ENCODE measurements around the gene ZNF787. TPM values are rescaled to one million over a fixed set of nuclear protein-coding genes. Genes with fewer than 3 reads are reported as not detected.

Gene ZNF787
- polyA plus RNA-seq, 5 donors: 11.0 to 31.7 (median 16.1) TPM

- peak in 1 of 2 donors; percentile 42 for DNase-seq
Observed at GRCh38 chr19:56123266-56123891, 2.3 kb upstream of the ZNF787 start.

- DNase-seq: peak in 1 of 2 donors; percentile 60
Observed at GRCh38 chr19:56120371-56121179, 520 bp downstream of the ZNF787 start.

- no peak for DNase-seq
Observed at GRCh38 chr19:56120002-56120370, 1.1 kb downstream of the ZNF787 start.

- DNase-seq: no peak
Observed at GRCh38 chr19:56119582-56119978, 1.5 kb downstream of the ZNF787 start.

- no peak for DNase-seq
Observed at GRCh38 chr19:56118666-56119581, 2.2 kb downstream of the ZNF787 start.

- DNase-seq: no peak
Observed at GRCh38 chr19:56117889-56118288, 3.2 kb downstream of the ZNF787 start.

- DNase-seq: no peak
Observed at GRCh38 chr19:56117376-56117884, 3.7 kb downstream of the ZNF787 start.

- no peak for DNase-seq
Observed at GRCh38 chr19:56116606-56117005, 4.5 kb downstream of the ZNF787 start.

- no peak for DNase-seq
Observed at GRCh38 chr19:56115490-56115889, 5.6 kb downstream of the ZNF787 start.

GRCh38 chr19:56114778-56115110, 6.4 kb downstream of the ZNF787 start:
- no peak for DNase-seq

- DNase-seq: no peak
Observed at GRCh38 chr19:56114051-56114777, 6.9 kb downstream of the ZNF787 start.

- no peak for DNase-seq
Observed at GRCh38 chr19:56113074-56113632, 7.9 kb downstream of the ZNF787 start.

- DNase-seq: no peak
Observed at GRCh38 chr19:56112313-56112709, 8.8 kb downstream of the ZNF787 start.

- DNase-seq: no peak
Observed at GRCh38 chr19:56111601-56112312, 9.3 kb downstream of the ZNF787 start.

- no peak for DNase-seq
Observed at GRCh38 chr19:56110515-56111448, 10.3 kb downstream of the ZNF787 start.

- DNase-seq: no peak
Observed at GRCh38 chr19:56109226-56109625, 11.9 kb downstream of the ZNF787 start.

GRCh38 chr19:56108447-56109195, 12.5 kb downstream of the ZNF787 start:
- peak; percentile 59 to 72 for DNase-seq

GRCh38 chr19:56107626-56108351, 13.3 kb downstream of the ZNF787 start:
- DNase-seq: no peak
